CD1c-positive myeloid dendritic cell (primary cell): ENCODE data around the gene LONP1.
"Not testable (repeated sequence)": the region's sequence is repeated elsewhere in the genome, so short reads cannot be mapped to it uniquely, and the experiment has no call there.

Source experiments
- DNase-seq: peaks from one replicate; pipeline ENCODE4 v3.0.0-alpha.2; 2016; ENCODE audit errors: extremely low spot score

Gene LONP1

GRCh38 chr19:5693195-5694166 is 26.5 kb downstream of the LONP1 start:
- DNase-seq, result no peak

GRCh38 chr19:5692723-5693194 is 27.2 kb downstream of the LONP1 start:
- no peak for DNase-seq

- DNase-seq, result no peak
These were observed 27.9 kb downstream of the LONP1 start for GRCh38 chr19:5691822-5692722.

- peak; percentile 33 for DNase-seq
These were observed 28.8 kb downstream of the LONP1 start for GRCh38 chr19:5690955-5691821.

- DNase-seq, result peak; percentile 99
These were observed 29.6 kb downstream of the LONP1 start, which contains the start of gene RPL36 for GRCh38 chr19:5690125-5690954. Gene RPL36 (plus strand): TSS chr19:5690295. CDS start chr19:5690508, 213 bp downstream.

GRCh38 chr19:5688262-5688881 is 31.6 kb downstream of the LONP1 start:
- not testable (repeated sequence) for DNase-seq

GRCh38 chr19:5687360-5688198 is 32.4 kb downstream of the LONP1 start:
- no peak for DNase-seq

- peak; percentile 98 for DNase-seq
These were observed 33.1 kb downstream of the LONP1 start for GRCh38 chr19:5686647-5687359.

- no peak for DNase-seq
These were observed 33.7 kb downstream of the LONP1 start for GRCh38 chr19:5686326-5686646.

- no peak for DNase-seq
These were observed 35.1 kb downstream of the LONP1 start for GRCh38 chr19:5684694-5685430.

- no peak for DNase-seq
These were observed 36.6 kb downstream of the LONP1 start for GRCh38 chr19:5683177-5683886.

- DNase-seq, result no peak
These were observed 37.9 kb downstream of the LONP1 start for GRCh38 chr19:5682107-5682482.

GRCh38 chr19:5681391-5682106 is 38.4 kb downstream of the LONP1 start:
- DNase-seq, result no peak

- DNase-seq, result peak; percentile 99
These were observed 39.2 kb downstream of the LONP1 start, which contains the start of the genes HSD11B1L and MICOS13 for GRCh38 chr19:5680437-5681368. Gene HSD11B1L (plus strand): TSS chr19:5681027. CDS start chr19:5684833, 3,806 bp downstream. Gene MICOS13 (minus strand): TSS chr19:5680516. CDS start chr19:5680486, 30 bp downstream.

- DNase-seq, result no peak
These were observed 39.9 kb downstream of the LONP1 start for GRCh38 chr19:5680084-5680436.
